Pancreas (tissue), 10 donors: ENCODE results near the gene THSD7A. TPM values are rescaled to one million over a fixed set of nuclear protein-coding genes. Genes with fewer than 3 reads are reported as not detected.

ENCODE experiments used
- ATAC-seq, 4 donors: fragments of 200-7000 bp; cut with Tn5 transposase; one replicate each; pipeline versions ENCODE4 v1.8.0 to v1.9.1; 2020; ENCODE audit warnings: mild to moderate bottlenecking in 4 of 4, moderate library complexity in 4 of 4
- DNase-seq, 6 donors: peaks; one replicate each; pipeline ENCODE4 v3.0.0-alpha.2; 2020
- FAIRE-seq: peaks from 2 replicates; lab custom pipeline; 2012; peaks lifted over from hg19 to GRCh38; lab: Jason Lieb, UNC
- H3K27ac ChIP-seq, 4 donors: fragments of 200-600 bp; sonication (generic); 1 replicate in 3 of 4; 2 replicates in 1 of 4; pipeline versions ENCODE4 v1.5.0 to v1.8.0; 2020
- H3K27me3 ChIP-seq, 4 donors: fragments of 200-600 bp; one replicate each; pipeline ENCODE4 v1.8.0; 2021
- H3K36me3 ChIP-seq, 3 donors: fragments of 200-600 bp; sonication (generic) in 1 of 3; one replicate each; pipeline versions ENCODE4 v1.5.0 to v1.8.0; 2020 to 2021
- H3K4me1 ChIP-seq, 3 donors: fragments of 200-600 bp; one replicate each; pipeline ENCODE4 v1.8.0; 2021
- H3K4me3 ChIP-seq, 4 donors: fragments of 200-600 bp; sonication (generic) in 2 of 4; one replicate each; pipeline versions ENCODE4 v1.5.0 to v1.8.0; 2020 to 2021
- H3K9me3 ChIP-seq, 4 donors: fragments of 200-600 bp; one replicate each; pipeline ENCODE4 v1.8.0; 2021
- WGBS, 2 donors: extraction: QIAGEN DNeasy Blood & Tissue Kit; methylation state at CpG; one replicate each; pipeline ENCODE4 v1.1.7; 2013; 5-methylcytosine and 5-hydroxymethylcytosine counted together
- intact Hi-C, 3 donors: fragments of 100-400 bp; cut with DNase I; formaldehyde crosslinking; loops; one replicate each; pipeline versions ENCODE4 v1.11.1 to v1.14.2; 2022
- polyA plus RNA-seq, 2 donors: library from polyadenylated mRNA; stranded (reverse); fragments of 200-250 nt; gene quantifications; one replicate each; pipeline ENCODE4 v1.2.3, GENCODE V29; 2013
- total RNA-seq, 6 donors: library from RNA; stranded (reverse); fragmentation: NEBNext Ultra II Directional in 4 of 6; extraction: Animal tissue kit (Norgen Biotek cat#: 25700) in 4 of 6; gene quantifications; one replicate each; pipeline versions ENCODE4 v1.2.1 to v1.2.4, GENCODE V29; 2021 to 2023
- TF ChIP-seq, protein P1 (sequence below), 4 donors: fragments of 200-600 bp; sonication (generic) in 3 of 4; IDR thresholded peaks; one replicate each; pipeline versions ENCODE4 v1.5.0 to v1.8.0; 2021; ENCODE audit warnings: antibody characterized with exemption in 4 of 4
- donor health status: healthy with polysubstance abuse.
- donor health status: DM: no; HTN: no; CAD: no; lungs with moderate emphysema.
- donor health status: DM: no; HTN: no; CAD: no.
- donor health status: control.
- donor health status: control.
- donor health status: Bipolar disorder and iron deficiency.
- donor health status: DM: yes; HTN: yes; CAD: no.
- donor health status: DM: no; HTN: no; CAD: no.
- donor health status: DM: no; HTN: no; CAD: no.
- donor health status: DM: yes; HTN: yes; CAD: no.

THSD7A gene
- total and polyA plus RNA-seq, 8 donors, result 0.30 to 3.7 (median 0.90) TPM

DNA sequence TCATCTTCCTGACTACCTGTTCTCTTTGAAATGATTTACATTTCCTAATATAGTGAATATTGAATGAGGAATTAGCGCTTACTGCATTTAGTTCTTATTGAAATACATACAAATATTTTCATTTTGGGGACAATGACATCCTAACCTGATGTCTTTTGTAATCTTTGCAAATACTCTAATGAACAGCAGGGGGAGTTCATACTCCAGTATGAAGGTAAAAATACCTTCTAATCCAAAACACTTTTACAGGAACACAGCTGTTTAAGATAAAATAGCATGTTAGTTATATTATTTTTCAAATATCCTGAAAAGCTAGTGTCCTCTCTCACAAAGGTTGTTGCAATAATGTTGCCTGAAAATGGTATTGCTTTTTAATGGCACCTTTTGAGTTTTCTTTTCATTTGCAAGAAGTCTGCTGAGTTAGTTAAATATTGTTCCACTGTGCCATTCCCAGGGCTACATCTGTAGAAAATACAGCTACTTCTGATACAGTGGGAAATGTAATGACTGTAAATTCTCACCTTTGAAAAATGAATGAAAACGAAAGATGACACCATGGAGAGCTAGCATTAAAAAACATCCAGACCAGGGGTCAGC, 458.4 kb downstream of the THSD7A start:
- TF ChIP-seq, protein P1, sequence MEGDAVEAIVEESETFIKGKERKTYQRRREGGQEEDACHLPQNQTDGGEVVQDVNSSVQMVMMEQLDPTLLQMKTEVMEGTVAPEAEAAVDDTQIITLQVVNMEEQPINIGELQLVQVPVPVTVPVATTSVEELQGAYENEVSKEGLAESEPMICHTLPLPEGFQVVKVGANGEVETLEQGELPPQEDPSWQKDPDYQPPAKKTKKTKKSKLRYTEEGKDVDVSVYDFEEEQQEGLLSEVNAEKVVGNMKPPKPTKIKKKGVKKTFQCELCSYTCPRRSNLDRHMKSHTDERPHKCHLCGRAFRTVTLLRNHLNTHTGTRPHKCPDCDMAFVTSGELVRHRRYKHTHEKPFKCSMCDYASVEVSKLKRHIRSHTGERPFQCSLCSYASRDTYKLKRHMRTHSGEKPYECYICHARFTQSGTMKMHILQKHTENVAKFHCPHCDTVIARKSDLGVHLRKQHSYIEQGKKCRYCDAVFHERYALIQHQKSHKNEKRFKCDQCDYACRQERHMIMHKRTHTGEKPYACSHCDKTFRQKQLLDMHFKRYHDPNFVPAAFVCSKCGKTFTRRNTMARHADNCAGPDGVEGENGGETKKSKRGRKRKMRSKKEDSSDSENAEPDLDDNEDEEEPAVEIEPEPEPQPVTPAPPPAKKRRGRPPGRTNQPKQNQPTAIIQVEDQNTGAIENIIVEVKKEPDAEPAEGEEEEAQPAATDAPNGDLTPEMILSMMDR (IDR thresholded peaks at IDR 0.05), result peak; percentile 12 to 47 (median 28)
- 54 to 62% methylated on average over 2 of the region's 2 CpGs for WGBS, 2 donors
- DNase-seq, result no peak
- Histone ChIP-seq H3K27ac (no peak overlapping the region), H3K27me3 (peaks cover 0 to 3% (median 0%) of the 10 kb centered on the region in 4 donors), H3K4me1 (peaks cover 0 to 15% (median 0%) of the 10 kb centered on the region in 3 donors), H3K4me3 (no peak overlapping the region), H3K9me3 (no peaks in the 10 kb centered on the region), H3K36me3 (no peaks in the 10 kb centered on the region)
- intact Hi-C loops, result no loop called here
- peak; percentile 20 for FAIRE-seq
- ATAC-seq, result peak in 2 of 4 donors; percentile 56 to 67

DNA sequence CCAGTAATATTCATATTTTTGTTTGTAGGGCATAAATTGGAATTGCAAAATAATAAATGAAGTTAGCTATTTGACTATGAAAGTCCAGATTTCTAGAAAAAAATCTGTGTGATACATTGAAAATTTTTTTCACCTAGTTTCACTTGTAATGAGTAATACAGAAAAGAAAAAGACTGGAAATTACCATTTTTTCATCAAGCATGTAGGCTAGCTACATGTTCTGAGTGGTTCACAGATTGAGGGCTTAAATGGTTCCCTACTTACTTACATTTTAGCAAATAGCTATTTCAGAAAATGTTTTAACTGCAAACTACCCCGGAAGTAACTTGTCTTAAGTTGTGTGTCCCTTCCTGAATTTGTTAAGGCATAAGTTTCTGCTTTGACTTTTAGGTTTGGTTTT, 462.3 kb downstream of the THSD7A start:
- WGBS, 2 donors, result 74 to 84% methylated on average over 1 of the region's 1 CpG
- peaks cover 0 to 4% (median 2%) of the 10 kb centered on the region in 4 donors for H3K27me3 ChIP-seq
- intact Hi-C loops, result no loop called here
- no peaks in the 10 kb centered on the region for H3K36me3 ChIP-seq
- DNase-seq (no peak), FAIRE-seq (no peak), ATAC-seq (no peak)
- no peaks in the 10 kb centered on the region for H3K9me3 ChIP-seq
- H3K27ac ChIP-seq, result no peak overlapping the region
- no peak overlapping the region for H3K4me3 ChIP-seq
- H3K4me1 ChIP-seq, result no peaks in the 10 kb centered on the region
- TF ChIP-seq, protein P1 (IDR thresholded peaks at IDR 0.05), result no peak

DNA sequence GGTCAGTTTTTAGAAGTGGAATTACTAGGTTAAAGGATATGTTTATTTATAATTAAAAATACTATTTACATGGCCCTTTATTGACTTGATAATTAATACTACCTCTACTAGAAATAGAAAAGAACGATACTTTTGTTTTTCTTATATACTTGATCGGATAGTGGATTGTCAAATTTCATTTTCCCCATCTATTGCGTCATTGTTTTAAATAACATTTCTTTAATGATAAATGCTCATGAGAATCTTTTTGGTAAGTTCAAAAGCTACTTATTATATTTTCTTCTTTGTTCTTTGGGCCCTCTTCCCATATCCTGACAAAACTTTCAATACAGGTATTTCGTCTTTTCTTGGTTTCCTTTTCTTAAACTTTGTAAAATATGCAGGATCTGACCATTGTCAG, 465.9 kb downstream of the THSD7A start:
- H3K9me3 ChIP-seq, result no peaks in the 10 kb centered on the region
- no peak for ATAC-seq
- 76 to 79% methylated on average over 4 of the region's 4 CpGs for WGBS, 2 donors
- FAIRE-seq, result no peak
- intact Hi-C loops, result no loop called here
- H3K27ac ChIP-seq, result no peak overlapping the region
- H3K36me3 ChIP-seq, result no peaks in the 10 kb centered on the region
- no peak overlapping the region for H3K4me3 ChIP-seq
- DNase-seq, result no peak
- H3K27me3 ChIP-seq, result peaks cover 0 to 4% (median 2%) of the 10 kb centered on the region in 4 donors
- TF ChIP-seq, protein P1 (IDR thresholded peaks at IDR 0.05), result no peak
- H3K4me1 ChIP-seq, result no peaks in the 10 kb centered on the region

DNA sequence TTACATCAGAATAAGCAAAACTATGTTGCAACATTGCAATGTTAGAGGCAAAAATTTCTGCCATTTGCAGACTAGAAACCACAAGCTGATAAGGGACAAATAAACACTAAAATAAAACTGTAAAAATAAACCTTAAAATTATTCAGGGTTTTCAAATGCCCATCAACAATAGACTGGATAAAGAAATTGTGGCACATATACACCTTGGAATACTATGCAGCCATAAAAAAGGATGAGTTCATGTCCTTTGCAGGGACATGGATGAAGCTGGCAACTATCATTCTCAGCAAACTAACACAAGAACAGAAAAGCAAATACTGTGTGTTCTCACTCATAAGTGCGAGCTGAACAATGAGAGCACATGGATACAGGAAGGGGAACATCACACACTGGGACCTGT, 473.4 kb downstream of the THSD7A start:
- WGBS, 2 donors, result 70 to 95% methylated on average over 1 of the region's 1 CpG
- Histone ChIP-seq H3K9me3 (no peaks in the 10 kb centered on the region), H3K4me3 (no peak overlapping the region), H3K36me3 (no peaks in the 10 kb centered on the region), H3K27me3 (no peaks in the 10 kb centered on the region), H3K27ac (no peak overlapping the region), H3K4me1 (no peaks in the 10 kb centered on the region)
- TF ChIP-seq, protein P1 (IDR thresholded peaks at IDR 0.05), result no peak
- DNase-seq (no peak), ATAC-seq (no peak), FAIRE-seq (no peak)
- intact Hi-C loops, result no loop called here

DNA sequence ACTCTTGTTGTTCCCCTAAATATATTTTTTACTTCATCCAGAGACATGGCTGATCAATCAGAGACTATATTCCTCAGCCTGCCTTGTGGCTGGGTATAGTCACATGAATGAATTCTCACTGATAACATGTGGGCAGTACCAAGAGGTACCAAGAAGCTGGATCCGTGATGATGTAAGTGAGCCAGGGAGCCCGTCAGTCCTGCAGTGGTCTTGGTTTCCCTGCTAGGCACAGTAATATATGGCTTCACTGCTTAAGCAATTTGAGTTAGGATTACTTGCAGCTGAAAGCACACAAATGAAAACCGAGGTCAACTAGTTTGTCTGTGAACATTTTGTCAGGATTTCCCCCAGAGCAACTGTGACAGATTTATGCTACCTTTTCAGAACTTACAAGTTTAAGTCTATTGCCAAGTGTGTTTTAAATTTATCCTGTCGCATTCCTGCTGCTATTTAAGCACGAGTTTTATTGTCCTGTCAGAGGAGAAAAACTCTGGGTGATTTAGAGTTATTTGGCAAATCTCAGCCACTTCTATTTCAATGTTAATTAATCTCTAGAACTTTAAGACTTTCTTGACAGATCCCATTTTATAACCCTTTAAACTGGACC, 476.5 kb downstream of the THSD7A start:
- WGBS, 2 donors, result 45 to 51% methylated on average over 5 of the region's 5 CpGs
- no peak overlapping the region for H3K27ac ChIP-seq
- no peaks in the 10 kb centered on the region for H3K27me3 ChIP-seq
- ATAC-seq (no peak), FAIRE-seq (no peak), DNase-seq (no peak)
- no peak overlapping the region for H3K4me3 ChIP-seq
- H3K9me3 ChIP-seq, result no peaks in the 10 kb centered on the region
- TF ChIP-seq, protein P1 (IDR thresholded peaks at IDR 0.05), result no peak
- no peaks in the 10 kb centered on the region for H3K4me1 ChIP-seq
- no peaks in the 10 kb centered on the region for H3K36me3 ChIP-seq
- intact Hi-C loops, result no loop called here
